Mesothelial cell of epicardium (in vitro differentiated cells): ENCODE data around the gene PTGFR. TPM values are rescaled to one million over a fixed set of nuclear protein-coding genes. Genes with fewer than 3 reads are reported as not detected.

Experiments
- DNase-seq, 2 experiments: peaks; one replicate each; pipeline ENCODE4 v3.0.0; 2021; ENCODE audit warnings: low spot score in 2 of 2; ENCODE audit not compliant: unreplicated experiment in 2 of 2
- H3K27ac Mint-ChIP-seq: 2 replicates; pipeline ENCODE4 v1.8.0; 2021; ENCODE audit warnings: mixed read lengths
- H3K27me3 Mint-ChIP-seq: 2 replicates; pipeline ENCODE4 v1.8.0; 2021; ENCODE audit warnings: low read depth, mixed read lengths
- H3K36me3 Mint-ChIP-seq: 2 replicates; pipeline ENCODE4 v1.8.0; 2021; ENCODE audit warnings: mixed read lengths
- H3K4me1 Mint-ChIP-seq: 2 replicates; pipeline ENCODE4 v1.8.0; 2021; ENCODE audit warnings: mixed read lengths
- H3K4me3 Mint-ChIP-seq: 2 replicates; pipeline ENCODE4 v1.8.0; 2021; ENCODE audit warnings: mild to moderate bottlenecking, moderate library complexity, mixed read lengths
- H3K9me3 Mint-ChIP-seq: 2 replicates; pipeline ENCODE4 v1.8.0; 2021; ENCODE audit warnings: mixed read lengths
- total RNA-seq: library from RNA; stranded (reverse); gene quantifications from 3 replicates; pipeline ENCODE4 v1.2.1, GENCODE V29; 2021
- TF ChIP-seq, protein P1 (sequence below): fragments of 200-600 bp; sonication (generic); IDR thresholded peaks from one replicate; pipeline ENCODE4 v1.5.0; 2021; ENCODE audit warnings: antibody characterized with exemption; ENCODE audit not compliant: unreplicated experiment

Gene PTGFR
- total RNA-seq, 1 donor from 2014 or later = 0.38 TPM

DNA sequence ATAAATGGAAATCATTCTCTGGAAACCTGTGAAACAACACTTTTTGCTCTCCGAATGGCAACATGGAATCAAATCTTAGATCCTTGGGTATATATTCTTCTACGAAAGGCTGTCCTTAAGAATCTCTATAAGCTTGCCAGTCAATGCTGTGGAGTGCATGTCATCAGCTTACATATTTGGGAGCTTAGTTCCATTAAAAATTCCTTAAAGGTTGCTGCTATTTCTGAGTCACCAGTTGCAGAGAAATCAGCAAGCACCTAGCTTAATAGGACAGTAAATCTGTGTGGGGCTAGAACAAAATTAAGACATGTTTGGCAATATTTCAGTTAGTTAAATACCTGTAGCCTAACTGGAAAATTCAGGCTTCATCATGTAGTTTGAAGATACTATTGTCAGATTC lies 45.7 kb downstream of the PTGFR start:
- Mint-ChIP-seq H3K27me3 (peaks cover 7% of the 10 kb centered on the region), H3K4me1 (no peaks in the 10 kb centered on the region), H3K9me3 (peaks cover 6% of the 10 kb centered on the region), H3K36me3 (no peaks in the 10 kb centered on the region), H3K27ac (no peak overlapping the region), H3K4me3 (no peak overlapping the region)
- TF ChIP-seq, protein P1, sequence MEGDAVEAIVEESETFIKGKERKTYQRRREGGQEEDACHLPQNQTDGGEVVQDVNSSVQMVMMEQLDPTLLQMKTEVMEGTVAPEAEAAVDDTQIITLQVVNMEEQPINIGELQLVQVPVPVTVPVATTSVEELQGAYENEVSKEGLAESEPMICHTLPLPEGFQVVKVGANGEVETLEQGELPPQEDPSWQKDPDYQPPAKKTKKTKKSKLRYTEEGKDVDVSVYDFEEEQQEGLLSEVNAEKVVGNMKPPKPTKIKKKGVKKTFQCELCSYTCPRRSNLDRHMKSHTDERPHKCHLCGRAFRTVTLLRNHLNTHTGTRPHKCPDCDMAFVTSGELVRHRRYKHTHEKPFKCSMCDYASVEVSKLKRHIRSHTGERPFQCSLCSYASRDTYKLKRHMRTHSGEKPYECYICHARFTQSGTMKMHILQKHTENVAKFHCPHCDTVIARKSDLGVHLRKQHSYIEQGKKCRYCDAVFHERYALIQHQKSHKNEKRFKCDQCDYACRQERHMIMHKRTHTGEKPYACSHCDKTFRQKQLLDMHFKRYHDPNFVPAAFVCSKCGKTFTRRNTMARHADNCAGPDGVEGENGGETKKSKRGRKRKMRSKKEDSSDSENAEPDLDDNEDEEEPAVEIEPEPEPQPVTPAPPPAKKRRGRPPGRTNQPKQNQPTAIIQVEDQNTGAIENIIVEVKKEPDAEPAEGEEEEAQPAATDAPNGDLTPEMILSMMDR = no peak
- no peak for DNase-seq

DNA sequence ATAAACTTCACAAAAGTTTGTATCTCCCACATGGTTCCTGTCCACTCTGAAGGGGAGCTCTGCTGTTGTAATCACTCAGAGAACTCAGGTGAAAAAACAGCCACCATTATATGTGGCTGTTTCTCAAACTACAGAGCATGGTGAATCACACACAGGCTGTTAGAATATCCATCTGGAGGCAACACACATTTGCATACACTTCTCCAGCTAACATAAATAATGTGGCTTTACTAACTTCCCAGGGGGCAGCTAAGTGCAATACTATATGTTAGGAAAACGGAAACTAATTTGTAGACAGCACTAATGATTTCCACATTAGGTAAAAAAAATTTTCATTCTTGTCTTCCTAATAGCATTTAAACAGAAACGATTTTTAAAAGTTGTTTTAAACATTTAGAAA lies 49.3 kb downstream of the PTGFR start:
- H3K9me3 Mint-ChIP-seq = peaks cover 18% of the 10 kb centered on the region
- DNase-seq = no peak
- no peaks in the 10 kb centered on the region for H3K4me1 Mint-ChIP-seq
- H3K4me3 Mint-ChIP-seq = no peak overlapping the region
- no peak overlapping the region for H3K27ac Mint-ChIP-seq
- no peaks in the 10 kb centered on the region for H3K36me3 Mint-ChIP-seq
- TF ChIP-seq, protein P1 = no peak
- H3K27me3 Mint-ChIP-seq = peaks cover 1% of the 10 kb centered on the region

DNA sequence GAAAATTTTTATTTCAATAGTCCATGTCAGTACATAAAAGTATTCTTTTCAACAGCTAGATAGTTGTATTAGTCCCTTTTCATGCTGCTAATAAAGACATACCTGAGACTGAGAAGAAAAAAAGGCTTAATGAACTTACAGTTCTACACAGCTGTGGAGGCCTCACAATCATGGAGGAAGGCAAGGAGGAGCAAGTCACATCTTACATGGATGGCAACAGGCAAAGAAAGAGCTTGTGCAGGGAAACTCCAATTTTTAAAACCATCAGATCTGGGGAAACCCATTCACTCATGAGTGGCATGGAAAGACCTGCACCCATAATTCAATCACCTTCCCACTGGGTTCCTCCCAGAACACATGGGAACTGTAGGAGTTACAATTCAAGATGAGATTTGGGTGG lies 50.7 kb downstream of the PTGFR start:
- DNase-seq = no peak
- no peaks in the 10 kb centered on the region for H3K4me1 Mint-ChIP-seq
- H3K4me3 Mint-ChIP-seq = no peak overlapping the region
- TF ChIP-seq, protein P1 = no peak
- H3K9me3 Mint-ChIP-seq = peaks cover 18% of the 10 kb centered on the region
- H3K27ac Mint-ChIP-seq = no peak overlapping the region
- no peaks in the 10 kb centered on the region for H3K36me3 Mint-ChIP-seq
- no peaks in the 10 kb centered on the region for H3K27me3 Mint-ChIP-seq

DNA sequence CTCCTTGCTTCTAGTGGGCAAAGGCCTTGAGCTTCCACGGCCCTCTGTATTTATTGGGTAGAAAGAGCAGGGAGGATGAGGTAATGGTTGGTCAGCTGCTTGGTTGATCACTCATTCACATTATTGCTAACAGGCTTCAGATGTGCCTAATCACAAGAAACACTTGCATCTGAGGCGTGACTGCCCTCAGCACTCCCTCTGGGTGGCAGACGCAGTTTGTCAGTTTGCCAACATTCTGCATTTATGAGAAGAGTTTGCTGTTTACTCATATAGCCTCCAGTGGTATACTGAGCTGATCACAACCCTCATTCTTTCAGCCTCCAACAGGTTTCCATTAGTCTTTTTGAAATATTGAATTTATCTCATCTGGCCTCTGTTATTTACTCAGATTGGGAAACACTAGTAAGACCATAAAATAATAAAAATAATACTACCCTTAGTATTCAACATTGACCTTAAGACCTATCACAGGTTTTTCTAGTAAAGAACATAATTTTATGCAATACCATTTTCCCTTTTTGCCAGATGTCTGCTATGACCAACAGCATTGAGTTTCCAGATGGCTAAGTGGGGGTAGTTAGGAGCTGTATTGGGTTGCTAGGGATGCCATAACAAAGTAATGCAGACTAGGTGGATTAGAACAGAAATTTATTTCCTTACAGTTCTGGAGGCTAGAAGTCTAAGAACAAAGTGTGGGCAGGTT lies 53.3 kb downstream of the PTGFR start:
- Mint-ChIP-seq H3K4me1 (no peaks in the 10 kb centered on the region), H3K4me3 (no peak overlapping the region), H3K27me3 (no peaks in the 10 kb centered on the region), H3K36me3 (no peaks in the 10 kb centered on the region), H3K27ac (no peak overlapping the region), H3K9me3 (peaks cover 34% of the 10 kb centered on the region)
- DNase-seq = no peak
- TF ChIP-seq, protein P1 = no peak

DNA sequence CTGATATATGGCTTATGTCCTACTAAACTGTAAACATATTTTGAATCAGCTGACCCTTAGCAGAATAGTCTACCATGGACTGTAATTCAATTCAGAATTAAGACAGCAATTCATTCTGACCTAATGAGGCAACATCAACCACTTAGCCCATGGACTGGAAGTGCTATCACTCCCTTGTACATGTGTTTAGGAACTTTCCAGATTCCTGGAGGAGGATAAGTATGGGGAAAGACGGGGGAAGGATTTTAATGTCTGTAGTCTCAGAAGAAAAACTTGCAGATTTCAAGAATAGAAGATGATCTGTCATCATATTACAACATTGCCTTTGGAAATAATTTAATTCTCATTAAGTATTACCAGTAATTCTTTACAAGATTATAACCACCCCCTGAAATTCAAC lies 56.3 kb downstream of the PTGFR start:
- Mint-ChIP-seq H3K9me3 (peaks cover 42% of the 10 kb centered on the region), H3K4me3 (no peak overlapping the region), H3K36me3 (no peaks in the 10 kb centered on the region), H3K4me1 (no peaks in the 10 kb centered on the region), H3K27ac (no peak overlapping the region), H3K27me3 (no peaks in the 10 kb centered on the region)
- DNase-seq = no peak
- TF ChIP-seq, protein P1 = no peak
